GM12875 (cell line): Measurements from ENCODE around the gene EFNA2.
"Not testable (repeated sequence)": the region's sequence is repeated elsewhere in the genome, so short reads cannot be mapped to it uniquely, and the experiment has no call there.

Experiments
- H3K4me3 ChIP-seq: one replicate; pipeline ENCODE4 v1.5.1; 2011; ENCODE audit warnings: low read depth, low read length, control low read depth
- TF ChIP-seq, protein P1 (sequence below): IDR thresholded peaks from 2 replicates; pipeline ENCODE4 v1.5.1; 2011; ENCODE audit warnings: low read depth, mild to moderate bottlenecking, control low read depth, inconsistent platforms, low read length, moderate library complexity, borderline replicate concordance; ENCODE audit not compliant: insufficient read depth

Gene EFNA2

DNA sequence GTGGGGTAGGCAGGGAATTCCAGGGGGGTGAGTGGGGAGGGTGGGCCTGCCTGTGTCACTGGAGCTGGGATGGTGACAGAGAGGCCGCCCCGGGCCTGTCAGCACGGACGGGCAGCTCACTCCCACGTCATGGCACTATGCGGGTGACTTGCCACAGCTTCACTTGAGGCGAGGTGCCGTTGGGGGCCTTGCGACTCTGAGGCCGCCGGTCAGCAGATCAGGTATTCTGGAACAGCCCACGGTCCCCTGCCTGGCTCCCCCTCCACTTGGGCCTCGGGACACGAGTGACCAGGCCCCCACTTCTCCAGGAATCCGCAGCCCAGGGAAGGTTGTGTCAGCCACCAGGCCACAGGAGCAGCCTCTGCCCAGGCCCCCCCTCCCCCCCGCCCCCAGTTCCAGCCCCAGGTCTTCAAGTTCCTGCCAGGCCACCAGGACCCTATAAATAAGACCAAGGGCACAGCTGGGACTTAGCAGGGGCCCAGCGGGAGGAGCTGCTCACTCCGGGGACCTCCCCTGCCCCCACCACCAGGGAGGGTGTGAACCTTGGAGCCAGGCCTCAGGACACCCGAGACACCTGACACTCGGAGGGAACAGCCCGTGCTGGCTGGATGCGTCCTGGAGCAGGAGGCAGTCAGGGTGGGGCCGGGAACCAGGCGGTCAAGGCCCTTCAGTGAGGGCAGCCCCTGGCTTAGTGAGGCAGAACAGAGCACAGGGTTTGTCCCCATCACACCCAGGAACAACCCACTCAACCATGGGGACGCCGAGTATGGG lies 40.0 kb upstream of the EFNA2 start:
- TF ChIP-seq, protein P1, sequence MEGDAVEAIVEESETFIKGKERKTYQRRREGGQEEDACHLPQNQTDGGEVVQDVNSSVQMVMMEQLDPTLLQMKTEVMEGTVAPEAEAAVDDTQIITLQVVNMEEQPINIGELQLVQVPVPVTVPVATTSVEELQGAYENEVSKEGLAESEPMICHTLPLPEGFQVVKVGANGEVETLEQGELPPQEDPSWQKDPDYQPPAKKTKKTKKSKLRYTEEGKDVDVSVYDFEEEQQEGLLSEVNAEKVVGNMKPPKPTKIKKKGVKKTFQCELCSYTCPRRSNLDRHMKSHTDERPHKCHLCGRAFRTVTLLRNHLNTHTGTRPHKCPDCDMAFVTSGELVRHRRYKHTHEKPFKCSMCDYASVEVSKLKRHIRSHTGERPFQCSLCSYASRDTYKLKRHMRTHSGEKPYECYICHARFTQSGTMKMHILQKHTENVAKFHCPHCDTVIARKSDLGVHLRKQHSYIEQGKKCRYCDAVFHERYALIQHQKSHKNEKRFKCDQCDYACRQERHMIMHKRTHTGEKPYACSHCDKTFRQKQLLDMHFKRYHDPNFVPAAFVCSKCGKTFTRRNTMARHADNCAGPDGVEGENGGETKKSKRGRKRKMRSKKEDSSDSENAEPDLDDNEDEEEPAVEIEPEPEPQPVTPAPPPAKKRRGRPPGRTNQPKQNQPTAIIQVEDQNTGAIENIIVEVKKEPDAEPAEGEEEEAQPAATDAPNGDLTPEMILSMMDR = no peak
- H3K4me3 ChIP-seq = no peak overlapping the region

DNA sequence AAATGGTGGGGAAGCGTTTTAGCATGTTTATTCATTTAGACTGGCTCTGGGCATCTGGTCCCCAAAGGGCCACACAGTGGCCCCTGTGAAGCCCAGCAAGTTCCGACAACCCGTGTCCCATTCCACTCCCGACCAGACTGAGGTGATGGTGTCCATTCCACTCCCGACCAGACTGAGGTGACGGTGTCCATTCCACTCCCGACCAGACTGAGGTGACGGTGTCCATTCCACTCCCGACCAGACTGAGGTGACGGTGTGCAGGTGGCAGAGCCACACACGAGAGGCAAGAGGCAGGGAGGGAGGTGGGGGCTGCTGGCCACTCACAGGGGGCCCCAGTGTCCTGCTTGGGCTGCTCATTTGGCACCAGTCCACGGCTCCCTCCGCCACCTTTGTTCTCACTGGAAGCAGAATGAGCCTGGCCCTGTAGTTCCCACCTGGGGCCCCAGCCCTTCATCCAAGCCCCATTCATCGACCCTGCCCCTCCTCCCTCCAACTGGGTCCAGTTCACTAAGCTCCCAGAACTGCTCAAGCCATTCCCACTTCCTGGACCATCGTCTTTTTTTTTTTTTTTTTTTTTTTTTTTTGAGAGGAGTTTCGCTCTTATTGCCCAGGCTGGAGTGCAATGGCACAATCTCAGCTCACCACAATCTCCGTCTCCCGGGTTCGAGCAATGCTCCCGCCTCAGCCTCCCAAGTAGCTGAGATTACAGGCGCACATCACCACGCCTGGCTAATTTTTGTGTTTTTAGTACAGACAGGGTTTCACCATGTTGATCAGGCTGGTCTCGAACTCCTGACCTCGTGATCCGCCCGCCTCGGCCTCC lies 39.2 kb upstream of the EFNA2 start:
- not testable (repeated sequence) for H3K4me3 ChIP-seq

DNA sequence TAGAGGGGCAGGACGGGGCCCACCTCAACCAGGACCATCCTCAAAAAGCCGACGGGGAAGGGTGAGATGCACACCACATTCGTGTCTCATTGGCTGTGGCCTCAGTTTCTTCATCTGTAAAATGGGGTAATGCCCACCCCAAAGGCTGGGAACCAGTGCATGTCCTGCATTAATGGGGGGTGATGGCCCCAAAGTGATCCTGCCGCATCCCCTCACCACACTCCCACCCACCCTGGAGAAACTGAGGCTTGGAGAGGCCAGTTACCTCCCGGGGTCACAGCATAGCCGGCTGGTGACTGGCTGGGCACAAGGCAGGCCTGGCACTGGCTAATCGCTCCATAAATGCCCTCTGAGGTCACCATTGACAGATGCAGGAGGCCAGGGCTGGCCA lies 37.9 kb upstream of the EFNA2 start:
- H3K4me3 ChIP-seq = peak overlapping the region; percentile 70
- TF ChIP-seq, protein P1 = no peak

- H3K4me3 ChIP-seq = peak within 1 kb of the TSS; percentile 70
These were observed 37.4 kb upstream of the EFNA2 start, which contains the start of gene MIDN for GRCh38 chr19:1248139-1248785. Gene MIDN (plus strand): TSS chr19:1248583. CDS start chr19:1250297, 1,714 bp downstream.

DNA sequence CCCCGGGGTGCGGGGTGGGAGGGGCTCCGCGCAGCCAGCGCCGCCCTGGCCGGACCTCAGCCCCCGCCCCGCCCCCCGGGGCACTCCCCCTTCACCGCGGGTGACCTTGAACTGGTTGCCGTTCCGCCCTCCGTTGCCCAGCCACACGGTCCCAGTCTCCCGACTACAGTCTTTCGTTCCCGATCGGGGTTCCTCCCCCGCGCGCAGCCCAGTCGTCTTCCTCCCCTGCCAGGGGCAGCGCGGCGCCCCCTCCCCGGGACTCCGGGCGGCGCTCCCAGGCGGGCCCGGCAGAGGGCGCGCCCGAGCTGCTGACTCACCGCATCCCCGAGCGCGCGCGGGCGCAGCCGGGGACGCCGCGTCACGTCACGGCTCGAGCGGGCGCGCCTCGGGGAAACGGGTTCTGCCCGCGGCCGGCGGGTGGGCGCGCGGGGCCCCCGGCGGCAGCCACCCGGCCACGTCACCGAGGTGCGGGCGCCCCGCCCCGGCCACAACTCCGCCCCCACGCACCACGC lies 36.8 kb upstream of the EFNA2 start:
- TF ChIP-seq, protein P1 = peak; percentile 96
- H3K4me3 ChIP-seq = peak overlapping the region; percentile 70

More at GRCh38 chr19:1248139-1248785, 37.4 kb upstream of the EFNA2 start, which contains the start of gene MIDN:
- TF ChIP-seq, protein P1 = peak; percentile 56

DNA sequence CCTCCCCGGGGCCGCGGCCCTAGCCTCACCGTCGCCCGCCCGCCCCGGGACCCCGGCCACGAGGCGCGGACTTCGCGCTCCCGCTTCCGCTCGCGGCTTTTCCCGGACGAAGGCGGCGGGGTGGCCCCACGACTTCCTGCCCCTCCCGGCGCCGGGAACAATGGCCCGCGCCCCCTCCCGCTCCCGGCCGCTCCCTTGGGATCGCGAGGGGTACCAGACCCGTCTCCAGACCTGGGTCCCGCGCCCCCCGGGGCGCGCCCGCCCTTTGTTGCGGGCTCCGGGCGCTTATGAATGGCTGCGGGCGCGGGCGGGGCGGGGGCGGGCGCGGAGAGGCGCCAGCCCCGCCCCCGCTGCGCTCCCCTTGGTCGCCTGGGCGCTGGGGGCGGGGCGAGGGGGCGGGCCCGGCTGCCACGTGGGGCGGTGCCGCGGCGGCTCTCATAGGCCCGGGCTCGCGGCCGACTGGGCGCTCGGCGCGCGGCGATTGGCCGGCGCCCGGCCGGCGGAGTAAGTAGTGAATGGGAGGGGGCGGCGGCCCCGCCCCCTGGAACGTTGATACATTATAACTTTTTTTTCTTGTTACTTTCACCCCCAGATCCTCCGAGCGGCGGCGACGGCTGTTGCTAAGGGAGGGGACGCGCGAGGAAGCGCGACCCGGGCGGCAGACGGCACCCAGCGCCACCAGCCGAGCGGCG lies 36.2 kb upstream of the EFNA2 start:
- peak overlapping the region; percentile 73 for H3K4me3 ChIP-seq
- TF ChIP-seq, protein P1 = no peak
